NCI-H1092 treated with DMSO at 0.1 percent for 48 hours (cell line): ENCODE results near the gene PML.
"Not testable (repeated sequence)": the region's sequence is repeated elsewhere in the genome, so short reads cannot be mapped to it uniquely, and the experiment has no call there.

Experiments
- DNase-seq: peaks from one replicate; lab custom pipeline; 2025; lab: John Stamatoyannopoulos, UW

The PML gene

DNA sequence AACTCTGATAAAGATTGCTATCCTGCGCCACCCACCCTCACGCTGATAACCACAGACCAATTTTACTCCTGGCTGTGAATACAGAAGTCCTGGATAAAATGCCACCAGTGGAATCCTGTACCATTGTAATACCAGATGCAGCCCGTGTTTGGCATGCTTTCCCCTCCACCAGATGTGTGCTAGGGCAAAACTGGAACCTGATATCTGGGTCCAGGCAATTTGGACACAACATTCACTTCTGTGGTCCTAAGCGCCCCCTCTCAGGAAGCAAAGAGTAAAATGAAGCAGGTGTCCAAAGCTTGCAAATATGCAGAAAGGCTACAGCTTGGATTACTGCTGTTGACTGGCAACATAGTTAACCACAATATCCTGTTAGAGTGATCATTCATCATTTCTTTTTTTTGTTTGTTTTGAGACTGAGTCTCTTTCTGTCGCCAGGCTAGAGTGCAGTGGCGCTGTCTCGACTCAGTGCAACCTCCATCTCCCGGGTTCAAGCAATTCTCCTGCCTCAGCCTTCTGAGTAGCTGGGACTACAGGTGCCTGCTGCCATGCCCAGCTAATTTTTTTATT lies 35.4 kb upstream of the PML start:
- DNase-seq = peak; percentile 10

DNA sequence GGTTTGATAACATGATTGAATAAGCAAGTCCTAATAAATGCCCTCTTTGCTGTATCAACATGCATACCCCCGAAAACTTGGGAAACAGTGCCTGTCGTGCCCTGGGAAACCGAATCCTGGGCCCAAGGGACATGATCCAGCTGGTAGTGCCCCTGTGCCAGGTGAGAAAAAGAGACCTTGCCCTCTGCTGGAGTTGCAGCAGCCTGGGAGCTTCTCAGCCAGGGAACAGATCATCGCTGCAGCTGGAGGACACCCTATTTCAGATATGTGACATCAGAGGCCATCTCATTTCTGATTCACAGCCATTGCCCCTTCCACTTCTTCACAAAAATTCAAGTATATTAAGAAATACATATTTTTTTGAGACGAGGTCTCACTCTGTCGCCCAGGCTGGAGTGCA lies 34.7 kb upstream of the PML start:
- no peak for DNase-seq

DNA sequence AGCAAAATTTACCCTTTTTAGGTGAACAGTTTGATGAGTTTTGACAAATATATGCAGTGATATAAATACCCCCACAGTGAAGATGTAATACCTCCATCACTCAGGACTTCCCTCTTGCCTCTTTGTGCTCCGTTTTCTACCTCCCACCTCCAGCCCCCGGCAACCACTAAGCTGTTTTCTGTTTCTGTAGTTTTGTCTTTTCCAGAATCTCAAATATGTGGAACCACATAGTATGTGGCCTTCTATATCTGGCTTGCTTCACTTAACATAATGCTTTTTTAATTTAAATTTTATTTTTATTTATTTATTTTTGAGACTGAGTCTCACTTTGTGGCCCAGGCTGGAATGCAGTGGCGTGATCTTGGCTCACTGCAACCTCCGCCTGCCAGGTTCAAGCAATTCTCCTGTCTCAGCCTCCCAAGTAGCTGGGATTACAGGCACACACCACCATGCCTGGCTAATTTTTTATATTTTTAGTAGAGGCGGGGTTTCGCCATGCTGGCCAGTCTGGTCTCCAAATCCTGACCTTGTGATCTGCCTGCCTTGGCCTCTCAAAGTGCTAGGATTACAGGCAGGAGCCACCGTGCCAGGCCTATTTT lies 33.9 kb upstream of the PML start:
- DNase-seq = not testable (repeated sequence)

DNA sequence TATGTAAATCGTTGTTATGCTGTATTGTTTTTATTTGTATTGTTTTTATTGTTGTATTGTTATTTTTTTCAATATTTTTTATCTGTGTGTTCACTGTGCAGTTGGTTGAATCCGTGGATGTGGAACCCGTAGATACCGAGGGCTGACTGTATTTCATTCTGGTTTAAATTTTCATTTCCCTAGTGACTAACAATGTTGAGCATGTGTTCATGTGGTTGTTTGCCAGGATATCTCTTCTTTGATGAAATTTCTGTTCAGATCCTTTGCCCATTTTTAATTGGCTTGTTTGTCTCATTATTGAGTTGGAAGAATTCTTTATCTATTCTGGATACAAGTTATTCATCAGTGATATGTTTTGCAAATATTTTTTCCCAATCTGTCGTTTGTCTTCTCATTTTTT lies 32.1 kb upstream of the PML start:
- DNase-seq = no peak

DNA sequence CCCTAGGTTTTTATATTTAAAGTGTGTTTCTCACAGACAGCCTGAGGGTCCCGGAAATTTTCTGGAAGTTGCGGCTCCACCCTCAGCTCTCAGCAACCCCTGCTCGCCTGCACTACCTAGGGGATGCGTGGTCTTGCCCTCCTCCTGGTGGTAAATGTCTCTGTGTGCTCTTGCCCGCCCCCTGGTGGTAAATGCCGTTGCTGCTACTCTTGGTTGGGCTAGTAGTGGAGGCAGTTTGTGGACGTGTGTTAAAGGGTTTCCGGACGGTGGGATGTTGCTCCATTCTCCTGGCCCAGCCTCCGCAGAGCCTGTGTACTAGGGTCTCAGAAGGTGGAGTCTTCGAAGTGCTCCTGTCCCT lies 29.8 kb upstream of the PML start:
- DNase-seq = peak; percentile 58

DNA sequence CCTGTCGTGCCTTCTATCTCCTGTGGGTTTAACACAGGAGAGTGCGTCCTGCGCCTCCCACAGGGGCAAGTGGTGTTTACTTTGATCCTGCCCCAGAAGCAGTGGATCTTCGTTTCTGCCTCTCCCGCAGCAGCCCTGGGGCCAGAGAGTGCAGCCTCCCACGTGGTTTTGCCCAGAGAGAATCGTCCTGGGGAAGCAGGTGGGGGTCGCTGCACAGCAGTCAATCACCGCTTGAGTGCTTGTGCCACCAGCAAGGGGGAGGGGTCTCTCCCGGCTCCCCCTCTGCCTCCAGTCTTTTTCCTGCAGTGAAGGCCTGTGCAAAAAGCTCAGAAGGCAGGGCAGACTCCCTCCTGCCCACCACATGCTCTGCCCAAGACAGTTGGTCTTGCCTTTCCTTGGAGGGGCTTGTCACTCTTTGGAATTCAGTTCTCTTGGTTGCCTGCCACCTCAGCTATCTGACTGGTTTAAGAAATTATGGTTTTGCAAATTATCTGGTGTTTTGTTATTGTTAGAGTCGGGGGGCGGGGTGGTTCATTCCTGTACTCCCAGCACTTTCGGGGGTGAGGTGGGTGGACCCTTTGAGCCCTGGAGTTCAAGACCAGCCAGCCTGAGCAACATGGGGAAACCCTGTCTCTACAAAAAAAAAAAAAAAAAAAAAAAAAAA lies 29.3 kb upstream of the PML start:
- DNase-seq = no peak

DNA sequence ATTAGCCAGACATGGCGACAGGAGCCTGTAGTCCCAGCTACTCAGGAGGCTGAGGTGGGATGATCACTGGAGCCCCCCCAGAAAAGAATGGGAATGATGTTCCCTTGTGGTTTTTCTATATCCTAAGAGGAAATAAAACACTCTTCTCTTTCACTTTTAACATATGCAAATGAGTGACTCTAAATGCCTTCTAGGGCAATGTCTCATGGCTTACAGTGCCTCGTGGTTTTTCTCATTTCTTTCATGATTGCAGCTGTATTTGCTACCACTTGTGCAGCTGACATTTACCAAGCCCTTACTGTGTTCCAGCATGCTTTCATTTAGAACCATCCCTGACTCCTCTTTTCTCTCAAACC lies 28.8 kb upstream of the PML start:
- DNase-seq = no peak

DNA sequence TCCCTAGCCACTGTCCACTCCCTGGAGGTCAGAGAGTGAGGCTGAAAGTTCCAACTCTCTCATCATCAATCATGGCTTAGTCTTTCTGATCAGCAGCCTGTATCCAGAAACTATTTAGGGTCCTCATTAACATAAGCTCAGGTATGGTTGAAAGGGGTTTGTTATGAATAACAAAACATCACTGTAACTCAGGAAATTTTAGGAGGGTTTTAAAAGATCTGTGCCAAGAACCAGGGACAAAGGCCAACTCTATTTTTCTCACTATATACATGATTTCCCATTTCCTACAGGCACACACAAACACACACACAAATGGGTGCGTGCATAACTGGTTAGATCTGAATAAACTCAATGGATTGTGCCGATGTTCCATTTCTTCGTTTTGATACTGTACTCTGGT lies 26.1 kb upstream of the PML start:
- DNase-seq = no peak

DNA sequence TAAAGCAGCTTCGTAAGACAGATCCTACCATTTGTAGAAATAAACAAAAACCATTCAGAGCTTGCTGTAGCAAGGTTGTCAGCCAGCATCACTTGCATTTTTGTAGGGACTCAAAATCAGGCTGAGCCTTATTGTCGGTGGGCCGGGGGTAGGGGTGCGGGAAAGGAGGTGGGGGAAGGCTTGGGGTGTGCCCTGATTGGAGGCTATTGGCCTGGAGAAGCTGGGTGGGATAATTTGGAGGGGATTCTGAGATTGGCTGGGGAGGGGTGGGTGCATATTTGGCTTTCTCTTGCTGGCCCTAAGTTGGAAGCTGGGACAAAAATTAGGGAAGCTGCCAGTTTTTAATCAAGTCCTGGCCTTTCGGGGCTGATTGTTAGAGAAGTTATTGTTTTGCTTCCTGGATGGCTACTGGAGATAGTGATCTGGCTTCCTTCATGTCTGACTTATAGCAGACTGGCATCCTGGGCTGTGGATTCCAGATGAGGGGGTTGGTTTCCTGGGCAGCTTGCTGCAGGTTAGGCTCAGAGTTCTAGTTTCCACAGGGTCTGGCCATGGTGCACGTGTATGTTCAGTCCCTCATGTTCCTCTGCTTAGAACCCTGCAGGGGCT lies 25.3 kb upstream of the PML start:
- no peak for DNase-seq

DNA sequence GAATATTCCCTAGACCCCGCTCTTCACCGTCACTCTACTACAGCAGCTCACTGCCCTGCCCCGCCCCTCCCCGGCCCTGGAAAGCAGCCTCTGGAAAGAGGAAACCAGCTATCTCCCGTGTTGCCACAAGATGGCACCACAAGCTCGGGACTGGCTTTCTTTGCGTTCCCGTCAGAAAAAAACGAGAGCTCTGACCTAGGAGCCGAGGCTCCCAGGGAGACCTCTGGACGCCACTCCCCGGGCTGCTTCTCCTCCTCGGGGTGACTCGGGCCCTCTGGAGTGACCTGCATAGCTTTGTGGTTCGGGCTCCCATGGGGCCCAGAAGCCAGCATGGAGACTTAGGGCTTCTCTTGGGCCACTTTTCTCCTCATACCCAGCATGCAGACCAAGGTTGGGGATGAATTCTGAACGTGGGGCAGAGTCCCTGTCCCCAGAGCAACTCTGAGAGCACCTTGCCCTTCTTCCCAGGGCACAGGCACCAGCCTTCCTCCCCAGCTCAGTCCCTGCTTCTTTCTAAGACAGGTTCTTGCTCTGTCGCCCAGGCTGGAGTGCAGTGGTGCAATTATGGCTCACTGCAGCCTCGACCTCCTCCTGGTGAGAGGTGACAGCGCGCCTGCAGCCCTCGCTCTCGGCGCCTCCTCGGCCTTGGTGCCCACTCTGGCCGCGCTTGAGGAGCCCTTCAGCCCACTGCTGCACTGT lies 21.4 kb upstream of the PML start:
- peak; percentile 63 for DNase-seq

DNA sequence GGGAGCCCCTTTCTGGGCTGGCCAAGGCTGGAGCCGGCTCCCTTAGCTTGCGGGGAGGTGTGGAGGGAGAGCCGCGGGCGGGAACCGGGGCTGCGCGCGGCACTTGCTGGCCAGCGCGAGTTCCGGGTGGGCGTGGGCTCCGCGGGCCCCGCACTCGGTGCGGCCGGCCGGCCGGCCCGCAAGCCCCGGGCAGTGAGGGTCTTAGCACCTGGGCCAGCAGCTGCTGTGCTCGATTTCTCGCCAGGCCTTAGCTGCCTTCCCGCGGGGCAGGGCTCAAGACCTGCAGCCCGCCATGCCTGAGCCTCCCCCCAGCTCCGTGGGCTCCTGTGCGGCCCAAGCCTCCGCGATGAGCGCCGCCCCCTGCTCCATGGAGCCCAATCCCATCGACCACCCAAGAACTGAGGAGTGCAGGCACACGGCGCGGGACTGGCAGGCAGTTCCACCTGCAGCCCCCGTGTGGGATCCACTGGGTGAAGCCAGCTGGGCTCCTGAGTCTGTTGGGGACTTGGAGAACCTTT lies 20.8 kb upstream of the PML start:
- not testable (repeated sequence) for DNase-seq

DNA sequence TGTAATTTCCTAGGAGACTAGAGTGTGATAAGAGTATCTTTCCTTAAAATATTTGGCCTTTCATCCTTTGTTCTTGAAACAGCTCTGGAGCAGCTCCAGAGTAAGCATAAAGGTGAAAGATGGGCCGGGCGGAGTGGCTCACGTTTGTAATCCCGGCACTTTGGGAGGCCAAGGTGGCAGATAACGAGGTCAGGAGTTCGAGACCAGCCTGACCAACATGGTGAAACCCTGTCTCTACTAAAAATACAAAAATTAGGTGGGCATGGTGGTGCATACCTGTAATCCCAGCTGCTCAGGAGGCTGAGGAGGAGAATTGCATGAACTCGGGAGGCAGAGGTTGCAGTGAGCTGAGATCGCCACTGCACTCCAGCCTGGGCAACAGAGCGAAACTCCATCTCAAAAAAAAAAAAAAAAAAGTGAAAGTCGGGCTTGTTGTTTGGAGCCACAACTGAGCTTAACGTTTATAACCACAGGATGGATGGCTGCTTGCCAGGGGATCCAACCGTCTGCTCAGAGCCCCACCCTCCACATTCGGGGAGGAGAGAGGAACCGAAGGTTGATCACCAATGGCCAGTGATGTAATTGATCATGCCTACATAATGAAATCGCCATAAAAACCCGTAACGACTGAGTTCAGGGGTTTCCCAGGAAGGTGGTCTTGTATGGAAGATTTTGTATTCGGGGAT lies 18.9 kb upstream of the PML start:
- DNase-seq = not testable (repeated sequence)

DNA sequence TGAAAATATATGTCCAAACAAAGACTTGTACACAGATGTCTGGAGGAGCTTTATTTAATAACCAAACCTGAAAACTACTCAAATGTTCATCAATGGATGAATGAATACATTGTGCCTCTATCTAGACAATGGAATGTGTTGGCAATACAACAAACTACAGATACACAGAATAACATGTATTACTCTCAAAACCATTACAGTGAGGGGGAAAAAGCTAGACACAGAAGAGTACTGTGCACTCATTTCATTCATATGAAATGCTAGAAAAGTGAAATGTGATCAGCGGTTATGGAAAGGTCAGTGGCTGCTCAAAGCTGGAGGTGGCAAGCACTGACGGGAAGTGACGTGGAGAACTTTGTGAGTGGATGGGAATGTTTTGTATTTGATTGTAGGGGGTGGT lies 15.6 kb upstream of the PML start:
- DNase-seq = no peak

DNA sequence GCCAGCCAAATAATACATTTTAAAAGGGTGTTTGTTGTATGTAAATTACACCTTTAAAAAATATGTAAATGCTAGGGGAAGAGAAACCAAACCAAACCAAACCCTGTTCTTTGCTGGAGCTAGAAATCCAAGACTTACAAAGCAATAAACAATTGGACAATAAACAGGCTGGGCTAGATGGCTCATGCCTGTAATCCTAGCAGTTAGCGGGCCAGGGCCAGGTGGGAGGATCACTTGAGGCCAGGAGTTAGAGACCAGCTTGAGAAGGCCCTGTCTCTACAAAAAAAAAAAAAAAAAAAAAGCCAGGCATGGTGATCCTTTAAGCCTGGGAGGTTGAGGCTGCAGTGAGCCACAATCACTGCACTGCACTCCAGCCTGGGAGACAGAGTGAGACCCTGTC lies 14.9 kb upstream of the PML start:
- DNase-seq = no peak

DNA sequence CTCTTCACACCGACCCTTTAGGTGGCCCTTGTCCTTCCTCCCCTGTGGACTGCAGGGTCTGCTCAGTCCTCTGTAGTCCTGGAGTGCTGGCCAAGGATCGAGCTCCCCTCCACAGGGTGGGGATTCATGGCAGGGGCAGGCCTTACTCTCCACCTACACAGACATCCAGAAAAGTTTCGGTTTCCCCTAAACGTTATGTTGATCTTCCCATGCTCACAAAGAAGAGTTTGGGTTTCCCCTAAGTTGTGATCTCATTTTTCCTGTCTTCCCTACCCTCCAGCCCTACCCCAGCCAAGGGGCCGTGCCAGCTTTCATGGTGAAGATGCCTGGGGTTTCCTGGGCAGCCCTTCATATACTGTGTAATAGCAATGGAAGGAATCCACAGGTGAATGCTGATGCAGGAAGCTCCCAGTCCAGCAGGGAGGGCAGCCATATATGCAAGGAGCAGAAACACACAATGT lies 12.7 kb upstream of the PML start:
- DNase-seq = no peak

DNA sequence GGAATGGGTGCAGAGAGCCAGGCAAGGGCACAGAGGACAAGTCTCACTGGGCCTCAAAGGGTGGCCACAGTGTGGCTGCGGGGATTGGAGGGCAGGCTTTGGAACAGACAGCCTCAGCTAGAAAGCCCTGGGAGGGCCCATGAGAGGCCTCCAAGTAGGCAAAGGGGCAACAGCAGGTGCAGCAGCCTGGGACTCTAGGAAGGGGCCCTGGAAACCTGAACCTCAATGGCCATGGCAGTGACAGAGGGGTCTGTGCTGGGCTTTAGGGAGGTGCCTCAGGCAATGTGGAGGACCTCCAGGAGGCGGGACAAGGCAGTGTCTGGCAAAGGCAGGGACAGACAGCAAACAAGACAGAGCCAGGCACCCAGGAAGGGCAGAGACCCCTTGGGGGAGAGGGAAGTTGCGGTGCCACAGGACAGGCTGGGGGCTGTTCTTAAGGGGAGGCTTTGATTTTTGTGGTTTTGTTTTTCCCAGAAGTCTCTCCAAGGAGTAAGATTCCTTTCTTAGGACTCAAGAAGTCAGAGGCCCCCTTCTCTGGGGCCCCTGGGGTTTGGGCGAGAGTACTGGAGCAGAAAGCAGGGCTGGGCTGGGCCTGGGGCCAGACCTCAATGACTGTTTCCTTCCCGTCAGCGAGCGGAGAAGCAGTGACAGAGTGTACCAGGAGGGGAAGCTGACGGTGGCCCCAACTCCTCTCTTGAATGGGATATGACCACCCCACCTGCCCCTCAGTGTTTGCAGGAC lies 12.1 kb upstream of the PML start:
- no peak for DNase-seq

DNA sequence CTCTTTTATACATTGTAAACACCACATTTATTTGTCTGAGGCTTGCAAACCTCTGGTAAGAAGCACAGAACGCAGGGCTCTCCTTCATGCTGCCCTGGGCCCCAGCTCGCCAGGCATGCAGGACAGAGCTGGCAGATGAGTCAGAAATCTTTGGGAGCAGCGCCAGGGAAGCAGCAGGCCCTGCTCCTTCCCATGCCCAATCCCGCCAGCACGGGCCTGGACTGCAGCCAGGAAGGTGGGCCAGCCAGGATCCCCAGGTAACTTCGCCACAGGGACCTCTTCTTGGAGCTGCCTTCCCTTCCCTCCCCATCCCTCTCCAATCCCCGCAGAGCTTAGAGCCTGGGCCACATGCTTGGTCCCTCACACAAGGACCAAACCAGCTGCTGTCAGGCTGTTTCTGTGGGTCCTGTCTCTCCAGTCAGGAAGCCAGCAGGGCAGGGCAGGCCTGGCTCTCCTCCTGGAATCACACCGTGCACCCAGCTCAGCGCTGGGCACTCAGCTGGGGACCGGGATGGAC lies 11.2 kb upstream of the PML start:
- no peak for DNase-seq

DNA sequence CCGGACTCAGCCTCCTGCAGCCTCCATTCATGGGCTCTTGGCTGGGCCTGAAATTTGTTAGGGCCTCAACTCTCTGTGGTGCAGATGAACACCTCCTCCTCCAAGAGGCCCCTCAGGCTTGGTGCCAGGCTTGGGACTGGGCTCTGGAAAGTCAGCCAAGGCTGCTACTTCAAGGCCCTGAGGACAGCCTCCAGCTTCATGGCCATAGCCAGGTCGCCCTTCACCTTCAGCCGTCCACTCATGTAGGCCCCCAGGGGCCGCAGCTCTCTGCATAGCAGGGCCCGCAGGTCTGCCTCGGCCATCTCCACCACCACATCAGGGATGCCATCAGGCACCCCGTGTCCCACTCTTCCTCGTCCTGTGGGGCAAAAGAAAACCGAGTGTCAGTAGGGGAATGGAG lies 10.7 kb upstream of the PML start:
- no peak for DNase-seq

DNA sequence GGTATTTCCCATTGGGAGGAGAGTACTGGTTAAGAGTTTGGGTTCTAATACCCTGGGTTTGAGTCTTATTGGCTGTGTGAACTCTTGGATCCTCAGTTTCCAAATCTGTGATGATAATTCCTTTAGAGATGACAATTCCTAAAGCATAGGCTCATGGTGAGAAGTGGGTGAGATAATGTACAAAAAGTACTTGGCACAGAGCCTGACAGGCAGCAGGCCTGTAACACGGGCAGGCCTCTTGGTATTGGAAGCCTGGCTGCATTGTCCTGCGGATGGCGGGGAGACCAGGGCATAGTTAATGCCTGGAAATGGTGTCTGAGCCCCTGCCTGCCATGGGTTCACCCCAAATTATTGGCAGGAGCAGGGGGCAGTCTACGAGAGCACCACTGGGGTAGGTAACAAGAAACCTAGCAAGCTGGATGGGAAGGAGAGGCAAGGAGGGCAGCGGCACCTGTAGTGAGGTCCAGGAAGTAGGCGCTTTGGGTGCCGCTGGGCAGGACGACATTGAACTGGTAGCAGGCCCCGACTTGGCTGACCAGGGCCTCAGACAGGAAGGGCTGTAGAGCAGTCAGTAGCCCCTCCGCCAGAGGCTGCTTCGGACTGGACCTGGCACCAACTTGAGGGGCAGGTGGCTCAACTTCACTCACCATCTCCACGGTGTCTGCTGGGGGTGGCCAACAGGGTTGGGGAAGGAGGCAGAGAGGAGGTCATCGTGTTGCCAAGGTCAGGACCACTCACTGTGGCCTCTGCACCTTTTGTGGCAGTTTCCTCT lies 10.1 kb upstream of the PML start:
- DNase-seq = no peak

DNA sequence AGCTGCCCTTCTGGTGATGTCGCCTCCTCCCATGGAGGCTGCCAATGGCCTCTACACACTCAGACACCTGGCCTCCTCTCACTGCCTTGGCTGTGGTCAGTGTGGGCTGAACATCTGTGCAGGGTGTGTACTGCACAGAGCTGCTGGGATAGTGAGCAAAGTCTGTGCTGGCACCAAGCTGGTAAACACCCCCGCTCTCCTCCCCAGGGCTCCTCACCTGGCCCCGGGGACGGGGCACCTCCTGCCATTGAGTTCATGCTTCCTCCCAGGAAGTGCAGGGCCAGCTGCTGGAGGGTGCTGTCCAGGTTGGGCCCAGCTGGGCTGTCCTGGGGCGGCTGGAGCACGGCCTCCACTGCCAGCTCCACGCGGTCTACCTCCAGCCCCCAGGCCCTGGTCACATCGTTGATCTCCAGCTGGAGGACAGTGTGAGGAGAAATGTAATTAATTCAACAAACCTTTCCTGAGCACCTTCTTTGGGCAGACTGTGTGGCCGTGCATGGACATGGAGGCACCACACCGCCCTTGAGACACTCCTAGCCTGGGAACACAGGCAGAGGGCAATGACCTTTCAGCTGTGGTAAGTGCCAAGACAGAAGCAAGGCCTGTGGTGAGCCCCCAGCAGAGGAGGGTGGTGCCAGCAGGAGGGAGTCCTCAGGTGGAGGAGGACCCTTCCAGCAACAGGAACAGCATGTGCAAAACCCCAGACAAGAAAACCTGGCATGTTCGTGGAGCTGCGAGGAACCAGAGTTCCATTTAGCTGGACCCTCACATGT lies 9.2 kb upstream of the PML start:
- DNase-seq = no peak
